K562 (cell line): ENCODE results near the gene GTPBP6. TPM values are rescaled to one million over a fixed set of nuclear protein-coding genes. Genes with fewer than 3 reads are reported as not detected.

Experiments used
- ATAC-seq: fragments of 200-7000 bp; cut with Tn5 transposase; 3 replicates; pipeline ENCODE4 v1.9.1; 2020; ENCODE audit warnings: moderate library complexity
- BruUV-seq: library from RNA; stranded (reverse); fragments of 400-500 nt; replicated peaks from 2 replicates; lab custom pipeline; 2021; lab: Mats Ljungman, UMichigan
- CTCF ChIA-PET: fragments of 300-600 bp; formaldehyde crosslinking; extraction: SDS; loops from one replicate; lab custom pipeline; 2021; ENCODE audit warnings: low intra/inter-chr PET ratio; lab: Yijun Ruan, JAX
- POLR2A ChIA-PET: fragments of 300-600, 350-650 bp; sonication (Branson Sonifier 250); formaldehyde crosslinking; extraction: SDS; loops from one replicate; lab custom pipeline; 2021; ENCODE audit warnings: antibody characterized with exemption, inconsistent platforms; lab: Yijun Ruan, JAX
- DNase-seq, 4 experiments: peaks; one replicate each; pipeline versions ENCODE4 v3.0.0 to v3.0.0-alpha.2; 2011 to 2018; ENCODE audit warnings: low spot score in 3 of 4, mixed read lengths in 3 of 4; ENCODE audit errors: extremely low read depth in 1 of 4
- FAIRE-seq: peaks from 2 replicates; lab custom pipeline; 2011; peaks lifted over from hg19 to GRCh38; lab: Jason Lieb, UNC
- H2AFZ ChIP-seq: 2 replicates; pipeline ENCODE4 v1.6.0; 2011; ENCODE audit warnings: low read depth, low read length, control low read depth, inconsistent platforms
- H3K27ac ChIP-seq: fragments of 200-600 bp; 3 replicates; pipeline ENCODE4 v1.8.0; 2011; ENCODE audit warnings: low read depth, mild to moderate bottlenecking, control low read depth, inconsistent platforms, low read length, moderate library complexity, mixed read lengths; ENCODE audit errors: extremely low read depth
- H3K27me3 ChIP-seq, 2 experiments: fragments of 300-600 bp in 1 of 2; 2 replicates in 1 of 2; 3 replicates in 1 of 2; pipeline versions ENCODE4 v1.6.0 to v1.8.0; 2011; ENCODE audit warnings: inconsistent platforms in 2 of 2, low read length in 2 of 2, mild to moderate bottlenecking in 1 of 2, mixed read lengths in 1 of 2, moderate library complexity in 1 of 2; ENCODE audit not compliant: control insufficient read depth in 2 of 2, insufficient read depth in 2 of 2
- H3K36me3 ChIP-seq: fragments of 300-600 bp; 3 replicates; pipeline ENCODE4 v1.8.0; 2011; ENCODE audit warnings: mild to moderate bottlenecking, low read length, inconsistent platforms; ENCODE audit not compliant: control insufficient read depth, insufficient read depth
- H3K4me1 ChIP-seq, 2 experiments: fragments of 200-600 bp in 1 of 2; replicated peaks in 1 of 2; 2 replicates in 1 of 2; 3 replicates in 1 of 2; pipeline versions ENCODE4 v1.5.1 to v1.8.0; 2011; ENCODE audit warnings: inconsistent platforms in 2 of 2, low read length in 2 of 2, mild to moderate bottlenecking in 1 of 2, mixed read lengths in 1 of 2, moderate library complexity in 1 of 2; ENCODE audit not compliant: control insufficient read depth in 2 of 2, insufficient read depth in 2 of 2
- H3K4me2 ChIP-seq: 2 replicates; pipeline ENCODE4 v1.6.1; 2011; ENCODE audit warnings: low read length, control low read depth, inconsistent platforms, mixed read lengths; ENCODE audit not compliant: insufficient read depth
- H3K4me3 ChIP-seq: fragments of 200-600 bp; sonication (generic), shearing (Covaris generic); 2 replicates; pipeline ENCODE4 v1.5.1; 2016; ENCODE audit warnings: control low read depth, inconsistent platforms
- H3K79me2 ChIP-seq: fragments of 200-600 bp; 3 replicates; pipeline ENCODE4 v1.8.0; 2011; ENCODE audit warnings: low read length, inconsistent platforms; ENCODE audit not compliant: control insufficient read depth, insufficient read depth
- H3K9ac ChIP-seq, 2 experiments: 2 replicates each; pipeline versions ENCODE4 v1.6.0 to v1.6.1; 2011; ENCODE audit warnings: low read depth in 2 of 2, low read length in 2 of 2, control low read depth in 1 of 2, inconsistent platforms in 1 of 2, mild to moderate bottlenecking in 1 of 2, mixed read lengths in 1 of 2; ENCODE audit not compliant: insufficient read depth in 1 of 2
- H3K9me1 ChIP-seq: one replicate; pipeline ENCODE4 v1.6.0; 2011; ENCODE audit warnings: inconsistent platforms, mild to moderate bottlenecking, low read length, moderate library complexity; ENCODE audit not compliant: control insufficient read depth, insufficient read depth
- H3K9me3 ChIP-seq: replicated peaks from 2 replicates; pipeline ENCODE4 v1.5.1; 2011; ENCODE audit warnings: low read depth, low read length, inconsistent platforms; ENCODE audit not compliant: control insufficient read depth, insufficient read depth
- H4K20me1 ChIP-seq: replicated peaks from 2 replicates; pipeline ENCODE4 v1.6.1; 2011; ENCODE audit warnings: low read length, inconsistent platforms, mixed read lengths; ENCODE audit not compliant: control insufficient read depth, insufficient read depth
- MCM7 ChIP-seq, 2 experiments: fragments of 450-650 bp; IDR thresholded peaks; 2 replicates each; pipeline ENCODE4 v1.6.1; 2016 to 2018
- NFYB ChIP-seq: IDR thresholded peaks from 2 replicates; pipeline ENCODE4 v1.6.1; 2011; ENCODE audit warnings: mild to moderate bottlenecking, moderate library complexity; ENCODE audit not compliant: insufficient read length; ENCODE audit errors: extremely low read depth
- PHF8 ChIP-seq: fragments of 200-600 bp; sonication (generic); IDR thresholded peaks from 2 replicates; pipeline ENCODE4 v1.6.1; 2012; ENCODE audit warnings: mixed run types, mild to moderate bottlenecking, inconsistent platforms, low read length, moderate library complexity, borderline replicate concordance
- POLR2A ChIP-seq: fragments of 450-650 bp; conservative IDR thresholded peaks from 2 replicates; pipeline ENCODE4 v1.6.1; 2016
- POLR2G ChIP-seq: fragments of 200-400 bp; formaldehyde crosslinking; IDR thresholded peaks from 2 replicates; pipeline ENCODE4 v1.6.1; 2017; ENCODE audit warnings: low read depth, mild to moderate bottlenecking, antibody characterized with exemption, low read length, moderate library complexity
- RB1 ChIP-seq: fragments of 450-650 bp; IDR thresholded peaks from 2 replicates; pipeline ENCODE4 v1.6.1; 2017; ENCODE audit warnings: low read depth, mild to moderate bottlenecking
- RBFOX2 ChIP-seq: fragments of 200-400 bp; formaldehyde crosslinking; IDR thresholded peaks from 2 replicates; pipeline ENCODE4 v1.6.1; 2017; ENCODE audit warnings: low read depth, mild to moderate bottlenecking, low read length, moderate library complexity
- SP1 ChIP-seq: sonication (generic); formaldehyde crosslinking; IDR thresholded peaks from 2 replicates; pipeline ENCODE4 v1.8.1; 2022; ENCODE audit warnings: mild to moderate bottlenecking, missing genetic modification reagents
- THAP12 ChIP-seq: fragments of 250-450 bp; sonication (Bioruptor Pico); IDR thresholded peaks from 2 replicates; pipeline ENCODE4 v1.9.0; 2021; ENCODE audit warnings: mild to moderate bottlenecking, inconsistent platforms
- TOE1 ChIP-seq, 2 experiments: fragments of 450-650 bp in 1 of 2; sonication (generic) in 1 of 2; formaldehyde crosslinking in 1 of 2; IDR thresholded peaks; 2 replicates each; pipeline versions ENCODE4 v1.7.1 to v1.8.0; 2016 to 2022; ENCODE audit warnings: borderline replicate concordance in 2 of 2, mild to moderate bottlenecking in 2 of 2, antibody characterized with exemption in 1 of 2, inconsistent platforms in 1 of 2, low read depth in 1 of 2, missing genetic modification reagents in 1 of 2, moderate library complexity in 1 of 2
- ZBTB9 ChIP-seq: fragments of 450-650 bp; formaldehyde crosslinking; IDR thresholded peaks from 2 replicates; pipeline ENCODE4 v1.4.0; 2020; ENCODE audit warnings: mild to moderate bottlenecking, moderate library complexity
- ZC3H8 ChIP-seq: fragments of 450-650 bp; IDR thresholded peaks from 2 replicates; pipeline ENCODE4 v1.6.1; 2017
- ZSCAN32 ChIP-seq: fragments of 450-650 bp; formaldehyde crosslinking; IDR thresholded peaks from 2 replicates; pipeline ENCODE4 v1.4.0; 2020; ENCODE audit warnings: mild to moderate bottlenecking, moderate library complexity
- WGBS: fragments of 100-300 bp; shearing (Covaris generic); methylation state at CpG from one replicate; pipeline ENCODE4 v1.1.6; 2016; ENCODE audit warnings: low coverage, mixed read lengths; ENCODE audit not compliant: insufficient coverage; ENCODE audit errors: missing lambda C conversion rate; 5-methylcytosine and 5-hydroxymethylcytosine counted together
- in situ Hi-C: fragments of 300-500 bp; cut with MboI; formaldehyde crosslinking; loops from 4 replicates; pipeline ENCODE4 v1.15.0; 2018; ENCODE audit warnings: inconsistent platforms, mixed read lengths
- intact Hi-C: fragments of 100-400 bp; cut with micrococcal nuclease; formaldehyde crosslinking; loops from 2 replicates; pipeline ENCODE4 v1.14.2; 2022
- polyA plus RNA-seq, 8 experiments: library from polyadenylated mRNA; depleted of rRNA in 4 of 8; stranded (reverse) in 5 of 8; unstranded in 3 of 8; fragments of >200 nt; fragmentation: Nextera tagmentation in 2 of 8; fragmentation: Illumina TruSeq in 1 of 8; extraction: Ambion mirVana in 2 of 8; extraction: Trizol in 1 of 8; gene quantifications; 2 replicates each; pipeline versions ENCODE4 v1.2.1 to v1.2.3, GENCODE V29; 2011 to 2014; ENCODE audit warnings: inconsistent platforms in 1 of 8, missing spikeins in 1 of 8
- total RNA-seq, 7 experiments: library from RNA; depleted of rRNA in 6 of 7; stranded (reverse); fragments of >200 nt in 6 of 7; fragmentation: Illumina TruSeq in 2 of 7; extraction: Trizol in 2 of 7; gene quantifications; 2 replicates each; pipeline versions ENCODE4 v1.2.1 to v1.2.3, GENCODE V29; 2011 to 2021; ENCODE audit warnings: low replicate concordance in 1 of 7
- TF ChIP-seq, protein P1 (sequence below), 2 experiments: fragments of 450-650 bp in 1 of 2; sonication (generic) in 1 of 2; formaldehyde crosslinking in 1 of 2; IDR thresholded peaks in 1 of 2; conservative IDR thresholded peaks in 1 of 2; 2 replicates each; pipeline versions ENCODE4 v1.6.1 to v1.8.1; 2016 to 2023; ENCODE audit warnings: mild to moderate bottlenecking in 2 of 2, moderate library complexity in 2 of 2, inconsistent platforms in 1 of 2, missing genetic modification reagents in 1 of 2

GTPBP6 gene
- total and polyA plus RNA-seq, 9 of the 15 experiments (the other 6 are each of a cell fraction or from before 2014, with no cell fraction given) = 0.24 to 35.2 (median 8.0) TPM

DNA sequence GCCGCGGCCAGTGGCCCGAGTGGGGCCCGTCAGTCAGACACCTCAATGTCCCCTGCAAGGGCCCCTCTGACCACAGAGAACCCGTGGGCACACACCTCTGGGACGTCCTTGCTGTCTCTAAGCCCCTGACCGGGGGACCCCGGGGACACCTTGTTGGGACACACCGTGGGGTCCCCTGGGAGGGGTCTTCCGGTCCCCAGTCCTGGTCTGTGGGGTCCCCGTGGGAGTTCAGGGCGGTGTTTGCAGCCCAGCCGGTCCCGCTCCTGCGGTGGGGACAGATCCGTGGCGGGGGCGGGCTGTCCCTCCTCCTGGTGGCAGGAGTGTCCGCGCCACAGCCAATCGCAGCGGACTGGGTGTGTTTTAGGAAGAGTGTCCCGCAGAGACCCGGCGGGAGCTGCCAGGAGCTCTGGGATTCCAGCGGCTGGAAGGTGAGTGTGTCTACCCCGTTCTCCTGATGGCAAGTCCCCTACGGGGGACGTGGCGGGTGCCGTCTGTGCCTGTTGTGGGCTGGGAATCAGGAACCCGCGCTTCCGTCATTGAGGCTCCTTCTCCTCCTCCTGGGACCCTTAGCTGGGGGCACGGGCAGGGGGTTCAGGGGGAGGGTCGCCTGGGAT lies 42.5 kb downstream of the GTPBP6 start:
- CTCF ChIA-PET = no interaction called here
- no peaks in the 10 kb centered on the region for H3K9me1 ChIP-seq
- intact Hi-C loops = no loop called here

More for the DNA sequence above, 42.5 kb downstream of the GTPBP6 start:
- ATAC-seq (peak; percentile 90), FAIRE-seq (no peak)
- no peaks in the 10 kb centered on the region for H3K36me3 ChIP-seq
- H3K9me3 ChIP-seq = no peaks in the 10 kb centered on the region
- H2AFZ ChIP-seq = peak overlapping the region; percentile 57
- POLR2A ChIA-PET = no interaction called here
- H3K79me2 ChIP-seq = no peaks in the 10 kb centered on the region; the same call in 2 of the 3 replicates
- peak overlapping the region; percentile 75 for H3K4me2 ChIP-seq
- H3K4me3 ChIP-seq = peak overlapping the region; percentile 46
- peak overlapping the region; percentile 62 to 93; a peak in 3 of 4 replicates for H3K9ac ChIP-seq
- TF ChIP-seq ZC3H8 = no peak
- no peak for TF ChIP-seq TOE1 (IDR thresholded peaks at IDR 0.05; ENCODE audit: borderline replicate concordance)
- TF ChIP-seq TOE1 (CRISPR knock-in tag; IDR thresholded peaks at IDR 0.05; ENCODE audit: borderline replicate concordance, low read depth) = no peak
- TF ChIP-seq ZSCAN32 (CRISPR knock-in tag) = no peak
- TF ChIP-seq PHF8 = peak; percentile 43; the same call in 1 of the 2 replicates
- TF ChIP-seq ZBTB9 (CRISPR knock-in tag) = peak; percentile 93
- TF ChIP-seq MCM7 (IDR thresholded peaks at IDR 0.05) = no peak
- peak; percentile 62 for TF ChIP-seq NFYB
- no peak for TF ChIP-seq THAP12
- TF ChIP-seq POLR2A = peak; percentile 52; the same call in 1 of the 2 replicates
- peak; percentile 22; the same call in 1 of the 2 replicates for TF ChIP-seq SP1 (CRISPR knock-in tag)
- TF ChIP-seq, protein P1, sequence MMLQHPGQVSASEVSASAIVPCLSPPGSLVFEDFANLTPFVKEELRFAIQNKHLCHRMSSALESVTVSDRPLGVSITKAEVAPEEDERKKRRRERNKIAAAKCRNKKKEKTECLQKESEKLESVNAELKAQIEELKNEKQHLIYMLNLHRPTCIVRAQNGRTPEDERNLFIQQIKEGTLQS (IDR thresholded peaks at IDR 0.05) = no peak
- TF ChIP-seq, protein P1 (CRISPR knock-in tag; conservative IDR thresholded peaks at IDR 0.05) = no peak
- peak; percentile 53 for TF ChIP-seq RBFOX2
- 0 out of 2 replicates have a peak, but pooled peaks have one; percentile 20 for TF ChIP-seq RB1
- 0 out of 2 replicates have a peak, but pooled peaks have one; percentile 36 for TF ChIP-seq POLR2G
- TF ChIP-seq, all 486 proteins: peak for 8
- BruUV-seq = no TSS peak
- in situ Hi-C loops = no loop called here
- peak; percentile 58 to 82 (median 76) for DNase-seq
- Histone ChIP-seq H3K4me1 (peaks cover 4 to 35% of the 10 kb centered on the region in 2 experiments; a peak in 4 of 5 replicates), H3K27me3 (no peaks in the 10 kb centered on the region), H4K20me1 (no peaks in the 10 kb centered on the region), H3K27ac (peak overlapping the region; percentile 48; the same call in 2 of the 3 replicates)
- whole genome bisulfite sequencing = 6% methylated on average over 15 of the region's 36 CpGs
